CD4-positive, alpha-beta T cell treated with Interleukin-12 subunit alpha and Interleukin-12 subunit beta, for 1 hour (primary cell): ENCODE measurements around the gene PDZD8.
"Not testable (repeated sequence)": the region's sequence is repeated elsewhere in the genome, so short reads cannot be mapped to it uniquely, and the experiment has no call there.

Experiments
- DNase-seq: peaks from one replicate; pipeline ENCODE4 v3.0.0-alpha.2; 2020

The PDZD8 gene

GRCh38 chr10:117254338-117254737, 120.9 kb downstream of the PDZD8 start:
- no peak for DNase-seq

GRCh38 chr10:117253908-117254307, 121.3 kb downstream of the PDZD8 start:
- DNase-seq: no peak

- DNase-seq: no peak
Observed at GRCh38 chr10:117250411-117250810, 124.8 kb downstream of the PDZD8 start.

GRCh38 chr10:117249493-117250093, 125.6 kb downstream of the PDZD8 start:
- DNase-seq: no peak

GRCh38 chr10:117248750-117249465, 126.3 kb downstream of the PDZD8 start:
- DNase-seq: no peak

GRCh38 chr10:117246997-117247671, 128.1 kb downstream of the PDZD8 start:
- no peak for DNase-seq

GRCh38 chr10:117242463-117242832, 132.8 kb downstream of the PDZD8 start:
- no peak for DNase-seq

GRCh38 chr10:117241541-117242462, 133.4 kb downstream of the PDZD8 start:
- DNase-seq: no peak

GRCh38 chr10:117240621-117241529, 134.4 kb downstream of the PDZD8 start, which contains the start of gene SLC18A2:
TSS of gene SLC18A2 (plus strand) at chr10:117241114. CDS start at chr10:117241694, 580 bp downstream.
- DNase-seq: no peak

- no peak for DNase-seq
Observed at GRCh38 chr10:117239721-117240620, 135.3 kb downstream of the PDZD8 start.

- DNase-seq: no peak
Observed at GRCh38 chr10:117239051-117239450, 136.2 kb downstream of the PDZD8 start.

GRCh38 chr10:117237401-117237991, 137.7 kb downstream of the PDZD8 start:
- no peak for DNase-seq

GRCh38 chr10:117230107-117230506, 145.1 kb downstream of the PDZD8 start:
- DNase-seq: not testable (repeated sequence)

GRCh38 chr10:117228210-117228609, 147.0 kb downstream of the PDZD8 start:
- no peak for DNase-seq
